H1 (cell line): ENCODE data around the gene DENND5B. TPM values are rescaled to one million over a fixed set of nuclear protein-coding genes. Genes with fewer than 3 reads are reported as not detected.

Source experiments
- CHD7 ChIP-seq: fragments of 300-600 bp; sonication (generic); IDR thresholded peaks from 2 replicates; pipeline ENCODE4 v1.7.1; 2012; ENCODE audit warnings: low read length, moderate library complexity, mild to moderate bottlenecking, inconsistent platforms; ENCODE audit not compliant: insufficient replicate concordance
- EGR1 ChIP-seq: IDR thresholded peaks from 2 replicates; pipeline ENCODE4 v1.6.1; 2011; ENCODE audit warnings: low read depth, low read length, borderline replicate concordance
- JUND ChIP-seq: IDR thresholded peaks from 2 replicates; pipeline ENCODE4 v1.6.1; 2011; ENCODE audit warnings: mild to moderate bottlenecking, improper control_type of control experiment, low read length
- RNF2 ChIP-seq: fragments of 200-900, 300-1000 bp; sonication (generic); IDR thresholded peaks from 2 replicates; pipeline ENCODE4 v1.7.1; 2016; ENCODE audit warnings: borderline replicate concordance, low read depth, mild to moderate bottlenecking, antibody characterized with exemption, low read length; ENCODE audit not compliant: poor library complexity, severe bottlenecking; ENCODE audit errors: missing control alignments
- TCF12 ChIP-seq: IDR thresholded peaks from 2 replicates; pipeline ENCODE4 v1.6.1; 2011; ENCODE audit warnings: low read depth, mild to moderate bottlenecking, low read length
- polyA plus RNA-seq, 7 experiments: library from polyadenylated mRNA; depleted of rRNA in 3 of 7; stranded (reverse) in 5 of 7; unstranded in 2 of 7; fragments of >200 nt in 5 of 7; fragments of 200-250 nt in 2 of 7; gene quantifications; 1 replicate in 5 of 7; 2 replicates in 1 of 7; 4 replicates in 1 of 7; pipeline versions ENCODE4 v1.2.1 to v1.2.3, GENCODE V29; 2011 to 2013; ENCODE audit warnings: missing spikeins in 2 of 7, mixed read lengths in 2 of 7
- total RNA-seq: library from RNA; stranded (reverse); fragmentation: NEBNext Ultra II Directional; extraction: Animal tissue kit (Norgen Biotek cat#: 25700); gene quantifications from 2 replicates; pipeline ENCODE4 v1.2.1, GENCODE V29; 2021

DENND5B gene
- total and polyA plus RNA-seq, 2 of the 8 experiments (the other 6 are each of a cell fraction or from before 2014, with no cell fraction given) = 13.4 to 20.2 TPM

GRCh38 chr12:31386364-31386777, 204.6 kb downstream of the DENND5B start (continued):
- TF ChIP-seq JUND (peak; percentile 60; the same call in 1 of the 2 replicates), RNF2 (no peak), EGR1 (peak; percentile 6; the same call in 1 of the 2 replicates), TCF12 (peak; percentile 72; the same call in 1 of the 2 replicates), CHD7 (peak; percentile 43)
